Uterine smooth muscle cell (primary cell): ENCODE results near the gene ATG4A. TPM values are rescaled to one million over a fixed set of nuclear protein-coding genes. Genes with fewer than 3 reads are reported as not detected.

Source experiments
- total RNA-seq: library from RNA; depleted of rRNA; stranded (reverse); fragments of >200 nt; gene quantifications from 2 replicates; pipeline ENCODE4 v1.2.3, GENCODE V29; 2014

Gene ATG4A
- 11.1 TPM in 2 replicates for total RNA-seq

GRCh38 chrX:108091264-108091877 lies at the start of gene ATG4A, which contains the start of gene PSMD10:
Gene ATG4A (plus strand): TSS chrX:108091778. CDS start chrX:108091827, 49 bp downstream.
Gene PSMD10 (minus strand): TSS chrX:108091542. CDS start chrX:108091520, 22 bp downstream.

GRCh38 chrX:108044554-108045256 lies 46.9 kb upstream of the ATG4A start, which contains the start of gene VSIG1:
Gene VSIG1 (plus strand): TSS chrX:108045065. CDS start chrX:108045131, 66 bp downstream.

Other genes starting within 250 kb of the ATG4A start
- gene TEX13B, start 109.4 kb upstream of the ATG4A start, total RNA-seq, result 0.12 TPM in 1 of 2 replicates, not detected in the other
- gene VSIG1, start 46.7 kb upstream of the ATG4A start, total RNA-seq, result under 0.01 TPM in 1 of 2 replicates, not detected in the other
- 117 and 144 TPM in 2 replicates for gene PSMD10, start 236 bp upstream of the ATG4A start, total RNA-seq